Right lobe of liver (tissue), 4 donors: ENCODE measurements around the gene VSTM2L.

Experiments
- CTCF ChIP-seq, 4 donors: fragments of 200-600 bp in 3 of 4; fragments of 450-650 bp in 1 of 4; IDR thresholded peaks; one replicate each; pipeline versions ENCODE4 v1.5.1 to v1.8.0; 2016 to 2022; ENCODE audit warnings: antibody characterized with exemption in 4 of 4, mild to moderate bottlenecking in 2 of 4
- POLR2A ChIP-seq: fragments of 450-650 bp; IDR thresholded peaks from one replicate; pipeline ENCODE4 v1.6.1; 2017; ENCODE audit warnings: antibody characterized with exemption, mild to moderate bottlenecking
- donor health status: DM: no; HTN: no; CAD: no.
- donor health status: DM: no; HTN: no; CAD: no.
- donor health status: DM: no; HTN: yes; CAD: no.

GRCh38 chr20:37901240-37901639, 1.7 kb upstream of the VSTM2L start:
- TF ChIP-seq CTCF (IDR thresholded peaks at IDR 0.05), result no peak
- TF ChIP-seq POLR2A, result no peak
